ENCODE data around the gene IFNGR1. TPM values are rescaled to one million over a fixed set of nuclear protein-coding genes. Genes with fewer than 3 reads are reported as not detected.

Gene IFNGR1
- total and polyA plus RNA-seq, 8 donors: 14.1 to 65.5 (median 22.6) TPM

DNA sequence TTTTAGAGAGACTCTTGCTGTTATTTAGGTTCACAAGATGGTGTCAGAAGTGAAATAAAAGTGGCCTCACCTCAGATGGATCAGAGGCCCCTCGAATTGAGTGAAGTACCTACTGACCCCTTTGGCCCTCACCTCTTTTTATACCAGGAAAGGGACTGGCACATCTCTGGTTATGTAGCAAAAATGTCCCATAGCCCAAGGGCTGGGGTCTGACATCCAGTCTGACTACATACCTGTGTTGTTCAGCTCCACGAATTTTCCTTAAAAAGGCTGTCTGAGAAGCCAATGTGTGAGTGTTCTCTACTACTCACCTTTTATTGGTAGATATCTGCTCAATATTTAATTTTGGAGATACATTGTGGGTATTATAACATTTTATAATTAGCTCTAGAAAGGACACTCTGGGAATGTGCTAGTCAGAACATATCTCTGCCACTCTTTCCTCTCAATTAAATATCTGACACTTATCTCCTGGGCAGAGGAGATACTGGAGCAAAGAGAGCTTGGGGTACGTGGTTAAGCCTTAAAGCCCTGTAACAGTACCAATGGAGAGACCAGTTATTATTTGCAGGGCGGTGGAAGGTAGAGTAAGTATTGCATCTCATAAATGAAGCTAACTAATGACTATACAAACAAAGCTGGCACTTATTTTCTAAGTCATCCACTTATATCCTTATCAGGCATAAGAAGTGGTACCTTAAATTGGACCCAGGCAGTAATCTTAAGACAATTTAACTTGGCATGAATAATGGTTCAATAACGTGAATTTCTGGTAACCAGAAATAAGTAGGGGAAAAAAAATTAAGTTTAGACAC lies 25.7 kb downstream of the IFNGR1 start:
- intact Hi-C loops (cut with DNase I): no loop called here
- TF ChIP-seq CTCF (IDR thresholded peaks at IDR 0.05): no peak
- H3K27ac ChIP-seq: no peak overlapping the region
- no peaks in the 10 kb centered on the region for H3K4me1 ChIP-seq
- DNase-seq (no peak), FAIRE-seq (no peak), ATAC-seq (no peak)
- no peak overlapping the region for H3K4me3 ChIP-seq
- no peaks in the 10 kb centered on the region for H3K27me3 ChIP-seq
- 55 to 62% methylated on average over 5 of the region's 5 CpGs for WGBS, 2 donors
- H3K9me3 ChIP-seq: peaks cover 0 to 3% (median 0%) of the 10 kb centered on the region in 4 donors
- H3K36me3 ChIP-seq: peaks cover 0 to 10% (median 0%) of the 10 kb centered on the region in 3 donors

GRCh38 chr6:137192821-137193220 lies 26.4 kb downstream of the IFNGR1 start:
- FAIRE-seq (no peak), DNase-seq (no peak), ATAC-seq (no peak)
- peaks cover 0 to 3% (median 0%) of the 10 kb centered on the region in 4 donors for H3K9me3 ChIP-seq
- WGBS, 2 donors: 65 to 74% methylated on average over 4 of the region's 4 CpGs
- no peak overlapping the region for H3K4me3 ChIP-seq
- H3K27ac ChIP-seq: no peak overlapping the region
- no peaks in the 10 kb centered on the region for H3K4me1 ChIP-seq
- TF ChIP-seq CTCF (IDR thresholded peaks at IDR 0.05): no peak
- no peaks in the 10 kb centered on the region for H3K27me3 ChIP-seq
- H3K36me3 ChIP-seq: peaks cover 0 to 3% (median 0%) of the 10 kb centered on the region in 3 donors
- intact Hi-C loops (cut with DNase I): no loop called here

GRCh38 chr6:137191670-137192069 lies 27.5 kb downstream of the IFNGR1 start:
- Histone ChIP-seq H3K27ac (no peak overlapping the region), H3K4me1 (no peaks in the 10 kb centered on the region), H3K27me3 (no peaks in the 10 kb centered on the region), H3K4me3 (no peak overlapping the region), H3K9me3 (peaks cover 0 to 3% (median 0%) of the 10 kb centered on the region in 4 donors), H3K36me3 (no peaks in the 10 kb centered on the region)
- 83 to 87% methylated on average over 1 of the region's 1 CpG for WGBS, 2 donors
- no peak for TF ChIP-seq CTCF (IDR thresholded peaks at IDR 0.05)
- ATAC-seq: no peak
- no peak for FAIRE-seq
- DNase-seq: no peak
- intact Hi-C loops (cut with DNase I): no loop called here

DNA sequence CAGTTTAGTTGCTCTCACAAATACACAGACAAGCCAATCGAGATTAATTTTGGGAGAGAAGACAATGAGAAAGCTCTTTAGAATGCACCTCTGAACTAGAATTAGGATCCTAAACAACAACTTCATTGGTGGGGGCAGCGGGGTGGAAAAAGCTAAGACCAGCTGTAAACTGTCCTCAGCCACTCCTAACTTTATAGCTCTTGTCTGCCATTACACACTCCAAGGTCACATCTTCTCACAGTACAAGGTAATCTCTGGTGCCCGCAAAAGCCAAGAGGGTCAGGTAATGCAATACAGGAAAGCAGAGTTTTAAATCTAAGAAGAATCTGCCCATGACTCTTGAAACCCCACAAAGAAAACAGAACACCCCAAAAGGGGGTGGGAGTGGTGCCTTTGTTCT lies 27.9 kb downstream of the IFNGR1 start:
- Histone ChIP-seq H3K4me3 (no peak overlapping the region), H3K9me3 (peaks cover 0 to 3% (median 0%) of the 10 kb centered on the region in 4 donors), H3K4me1 (no peaks in the 10 kb centered on the region), H3K27me3 (no peaks in the 10 kb centered on the region), H3K36me3 (no peaks in the 10 kb centered on the region), H3K27ac (no peak overlapping the region)
- no peak for FAIRE-seq
- ATAC-seq: no peak
- intact Hi-C loops (cut with DNase I): no loop called here
- no peak for TF ChIP-seq CTCF (IDR thresholded peaks at IDR 0.05)
- DNase-seq: no peak
- WGBS, 2 donors: 64 to 78% methylated on average over 3 of the region's 3 CpGs

DNA sequence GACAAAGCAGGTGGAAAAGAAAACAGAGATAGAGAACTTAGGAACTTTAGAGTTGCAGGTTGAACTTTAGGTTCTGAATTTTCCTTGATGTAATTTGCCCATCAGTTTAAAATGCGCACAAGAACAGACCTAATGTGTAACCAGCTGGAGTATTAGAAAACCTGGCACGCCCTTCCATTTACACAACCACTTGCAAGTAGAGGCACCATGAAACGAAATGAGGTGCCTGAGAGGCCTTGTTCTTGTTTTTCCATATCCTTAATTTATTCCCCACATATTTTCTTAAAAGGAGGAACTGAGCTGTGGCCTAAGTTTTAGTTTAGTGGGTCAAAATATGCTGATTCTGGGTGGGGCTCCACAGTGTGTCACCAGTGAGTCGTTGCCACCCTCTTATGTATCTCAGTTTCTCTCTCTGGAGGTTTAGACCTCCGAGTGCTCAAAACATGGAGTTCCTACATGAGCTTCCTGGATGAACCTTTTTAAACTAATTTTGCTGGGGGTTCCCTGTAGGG lies 28.5 kb downstream of the IFNGR1 start:
- H3K27ac ChIP-seq: no peak overlapping the region
- no peak for TF ChIP-seq CTCF (IDR thresholded peaks at IDR 0.05)
- H3K4me1 ChIP-seq: no peaks in the 10 kb centered on the region
- intact Hi-C loops (cut with DNase I): no loop called here
- no peak overlapping the region for H3K4me3 ChIP-seq
- H3K36me3 ChIP-seq: no peaks in the 10 kb centered on the region
- FAIRE-seq (no peak), DNase-seq (no peak), ATAC-seq (no peak)
- no peaks in the 10 kb centered on the region for H3K27me3 ChIP-seq
- peaks cover 0 to 3% (median 0%) of the 10 kb centered on the region in 4 donors for H3K9me3 ChIP-seq
- WGBS, 2 donors: 69 to 72% methylated on average over 5 of the region's 5 CpGs
